ENCODE data around the gene GSTT2B.
"Not testable (repeated sequence)": the region's sequence is repeated elsewhere in the genome, so short reads cannot be mapped to it uniquely, and the experiment has no call there.

GSTT2B gene

GRCh38 chr22:23984430-23984829, 23.4 kb upstream of the GSTT2B start:
- Histone ChIP-seq H3K4me3 (ENCODE audit: low read length) (no peak overlapping the region), H3K36me3 (ENCODE audit: control insufficient read depth, insufficient read depth, low read length) (no peaks in the 10 kb centered on the region), H3K27ac (ENCODE audit: low read length) (no peak overlapping the region), H3K27me3 (ENCODE audit: control insufficient read depth, insufficient read depth, low read length) (no peaks in the 10 kb centered on the region), H3K4me1 (ENCODE audit: control insufficient read depth, insufficient read depth, low read length) (no peaks in the 10 kb centered on the region), H3K9me3 (ENCODE audit: control insufficient read depth, insufficient read depth, low read length) (no peaks in the 10 kb centered on the region)
- no CpG with 5 or more reads among the region's 6 CpGs for WGBS (ENCODE audit: insufficient coverage, insufficient read length)
- DNase-seq (ENCODE audit: low read depth, low spot score), result no peak

- not testable (repeated sequence) for H3K27me3 ChIP-seq (ENCODE audit: control insufficient read depth, insufficient read depth, low read length); H3K4me3 ChIP-seq (ENCODE audit: low read length); DNase-seq (ENCODE audit: low read depth, low spot score); H3K36me3 ChIP-seq (ENCODE audit: control insufficient read depth, insufficient read depth, low read length); H3K9me3 ChIP-seq (ENCODE audit: control insufficient read depth, insufficient read depth, low read length); H3K4me1 ChIP-seq (ENCODE audit: control insufficient read depth, insufficient read depth, low read length); H3K27ac ChIP-seq (ENCODE audit: low read length)
- no CpG with 5 or more reads among the region's 7 CpGs for whole genome bisulfite sequencing (ENCODE audit: insufficient coverage, insufficient read length)
These were observed 19.6 kb upstream of the GSTT2B start for GRCh38 chr22:23980567-23980966.

GRCh38 chr22:23979557-23980240, 18.7 kb upstream of the GSTT2B start, which contains the start of gene GSTT2:
Gene GSTT2 (plus strand): TSS chr22:23980134.
- not testable (repeated sequence) for H3K27me3 ChIP-seq (ENCODE audit: control insufficient read depth, insufficient read depth, low read length); H3K36me3 ChIP-seq (ENCODE audit: control insufficient read depth, insufficient read depth, low read length); H3K4me3 ChIP-seq (ENCODE audit: low read length); H3K9me3 ChIP-seq (ENCODE audit: control insufficient read depth, insufficient read depth, low read length); H3K27ac ChIP-seq (ENCODE audit: low read length); H3K4me1 ChIP-seq (ENCODE audit: control insufficient read depth, insufficient read depth, low read length); DNase-seq (ENCODE audit: low read depth, low spot score)
- no CpG with 5 or more reads among the region's 41 CpGs for WGBS (ENCODE audit: insufficient coverage, insufficient read length)

- H3K9me3 ChIP-seq (ENCODE audit: control insufficient read depth, insufficient read depth, low read length); H3K36me3 ChIP-seq (ENCODE audit: control insufficient read depth, insufficient read depth, low read length); H3K27me3 ChIP-seq (ENCODE audit: control insufficient read depth, insufficient read depth, low read length); H3K27ac ChIP-seq (ENCODE audit: low read length); H3K4me1 ChIP-seq (ENCODE audit: control insufficient read depth, insufficient read depth, low read length); H3K4me3 ChIP-seq (ENCODE audit: low read length); DNase-seq (ENCODE audit: low read depth, low spot score): not testable (repeated sequence)
- no CpG with 5 or more reads among the region's 12 CpGs for WGBS (ENCODE audit: insufficient coverage, insufficient read length)
These were observed 16.3 kb upstream of the GSTT2B start for GRCh38 chr22:23977304-23977703.

- not testable (repeated sequence) for H3K4me1 ChIP-seq (ENCODE audit: control insufficient read depth, insufficient read depth, low read length); H3K9me3 ChIP-seq (ENCODE audit: control insufficient read depth, insufficient read depth, low read length); H3K27ac ChIP-seq (ENCODE audit: low read length); H3K36me3 ChIP-seq (ENCODE audit: control insufficient read depth, insufficient read depth, low read length); H3K4me3 ChIP-seq (ENCODE audit: low read length); H3K27me3 ChIP-seq (ENCODE audit: control insufficient read depth, insufficient read depth, low read length); DNase-seq (ENCODE audit: low read depth, low spot score)
- WGBS (ENCODE audit: insufficient coverage, insufficient read length), result no CpG with 5 or more reads among the region's 27 CpGs
These were observed 13.9 kb upstream of the GSTT2B start for GRCh38 chr22:23974836-23975352.

GRCh38 chr22:23974345-23974744, 13.3 kb upstream of the GSTT2B start, which contains the start of gene DDT:
Gene DDT (minus strand): TSS chr22:23974441. CDS start chr22:23974414, 27 bp downstream.
- DNase-seq (ENCODE audit: low read depth, low spot score); H3K4me3 ChIP-seq (ENCODE audit: low read length); H3K36me3 ChIP-seq (ENCODE audit: control insufficient read depth, insufficient read depth, low read length); H3K27me3 ChIP-seq (ENCODE audit: control insufficient read depth, insufficient read depth, low read length); H3K4me1 ChIP-seq (ENCODE audit: control insufficient read depth, insufficient read depth, low read length); H3K27ac ChIP-seq (ENCODE audit: low read length); H3K9me3 ChIP-seq (ENCODE audit: control insufficient read depth, insufficient read depth, low read length): not testable (repeated sequence)
- no CpG with 5 or more reads among the region's 29 CpGs for WGBS (ENCODE audit: insufficient coverage, insufficient read length)

GRCh38 chr22:23971927-23972326, 10.9 kb upstream of the GSTT2B start:
- H3K4me3 ChIP-seq (ENCODE audit: low read length); H3K9me3 ChIP-seq (ENCODE audit: control insufficient read depth, insufficient read depth, low read length); H3K36me3 ChIP-seq (ENCODE audit: control insufficient read depth, insufficient read depth, low read length); H3K27me3 ChIP-seq (ENCODE audit: control insufficient read depth, insufficient read depth, low read length); H3K4me1 ChIP-seq (ENCODE audit: control insufficient read depth, insufficient read depth, low read length); H3K27ac ChIP-seq (ENCODE audit: low read length); DNase-seq (ENCODE audit: low read depth, low spot score): not testable (repeated sequence)
- no CpG with 5 or more reads among the region's 3 CpGs for WGBS (ENCODE audit: insufficient coverage, insufficient read length)

- H3K9me3 ChIP-seq (ENCODE audit: control insufficient read depth, insufficient read depth, low read length), result no peaks in the 10 kb centered on the region
- WGBS (ENCODE audit: insufficient coverage, insufficient read length), result no CpG with 5 or more reads among the region's 6 CpGs
- no peaks in the 10 kb centered on the region for H3K4me1 ChIP-seq (ENCODE audit: control insufficient read depth, insufficient read depth, low read length)
- H3K4me3 ChIP-seq (ENCODE audit: low read length), result no peak overlapping the region
- peaks cover 9% of the 10 kb centered on the region; the same call in 1 of the 2 replicates for H3K36me3 ChIP-seq (ENCODE audit: control insufficient read depth, insufficient read depth, low read length)
- DNase-seq (ENCODE audit: low read depth, low spot score), result no peak
- H3K27me3 ChIP-seq (ENCODE audit: control insufficient read depth, insufficient read depth, low read length), result no peaks in the 10 kb centered on the region
- no peak overlapping the region for H3K27ac ChIP-seq (ENCODE audit: low read length)
These were observed 10.0 kb upstream of the GSTT2B start for GRCh38 chr22:23970816-23971486.

- no peaks in the 10 kb centered on the region for H3K9me3 ChIP-seq (ENCODE audit: control insufficient read depth, insufficient read depth, low read length)
- no peak overlapping the region for H3K4me3 ChIP-seq (ENCODE audit: low read length)
- H3K27ac ChIP-seq (ENCODE audit: low read length), result no peak overlapping the region
- no peaks in the 10 kb centered on the region for H3K4me1 ChIP-seq (ENCODE audit: control insufficient read depth, insufficient read depth, low read length)
- DNase-seq (ENCODE audit: low read depth, low spot score), result no peak
- whole genome bisulfite sequencing (ENCODE audit: insufficient coverage, insufficient read length), result 100% methylated on average over 5 of the region's 5 CpGs
- no peaks in the 10 kb centered on the region for H3K27me3 ChIP-seq (ENCODE audit: control insufficient read depth, insufficient read depth, low read length)
- H3K36me3 ChIP-seq (ENCODE audit: control insufficient read depth, insufficient read depth, low read length), result peaks cover 9% of the 10 kb centered on the region; the same call in 1 of the 2 replicates
These were observed 9.2 kb upstream of the GSTT2B start for GRCh38 chr22:23970201-23970641.

- DNase-seq (ENCODE audit: low read depth, low spot score), result no peak
- H3K27me3 ChIP-seq (ENCODE audit: control insufficient read depth, insufficient read depth, low read length), result no peaks in the 10 kb centered on the region
- no peaks in the 10 kb centered on the region for H3K9me3 ChIP-seq (ENCODE audit: control insufficient read depth, insufficient read depth, low read length)
- H3K4me1 ChIP-seq (ENCODE audit: control insufficient read depth, insufficient read depth, low read length), result no peaks in the 10 kb centered on the region
- H3K27ac ChIP-seq (ENCODE audit: low read length), result no peak overlapping the region
- WGBS (ENCODE audit: insufficient coverage, insufficient read length), result no CpG with 5 or more reads among the region's 3 CpGs
- H3K36me3 ChIP-seq (ENCODE audit: control insufficient read depth, insufficient read depth, low read length), result peaks cover 9% of the 10 kb centered on the region; the same call in 1 of the 2 replicates
- no peak overlapping the region for H3K4me3 ChIP-seq (ENCODE audit: low read length)
These were observed 8.1 kb upstream of the GSTT2B start for GRCh38 chr22:23969071-23969470.

Data from iPS DF 6.9 (cell line).